ENCODE data around the gene TNNT2.

Gene TNNT2

GRCh38 chr1:201325678-201326060 is 51.8 kb downstream of the TNNT2 start:
- no peak for TF ChIP-seq Cebpa-rat (IDR thresholded peaks at IDR 0.05)
- H4K20me1 ChIP-seq = no peaks in the 10 kb centered on the region
- H3K4me2 ChIP-seq = no peak overlapping the region
- H3K27me3 ChIP-seq = no peaks in the 10 kb centered on the region
- peaks cover 0 to 5% (median 3%) of the 10 kb centered on the region in 10 experiments; a peak in 11 of 20 replicates for H3K4me1 ChIP-seq
- no peaks in the 10 kb centered on the region for H3K36me3 ChIP-seq
- no peak overlapping the region for H3K4me3 ChIP-seq
- no peak overlapping the region for H3K9ac ChIP-seq
- H3K9me3 ChIP-seq (replicated peaks in 1 of 11) = no peaks in the 10 kb centered on the region
- no peak overlapping the region for H3K27ac ChIP-seq

GRCh38 chr1:201324821-201325677 is 52.4 kb downstream of the TNNT2 start:
- Histone ChIP-seq H3K36me3 (no peaks in the 10 kb centered on the region), H3K4me3 (no peak overlapping the region), H3K9ac (no peak overlapping the region), H3K4me2 (no peak overlapping the region), H4K20me1 (no peaks in the 10 kb centered on the region), H3K9me3 (replicated peaks in 1 of 11) (no peaks in the 10 kb centered on the region), H3K27ac (no peak overlapping the region), H3K4me1 (no peaks in the 10 kb centered on the region), H3K27me3 (no peaks in the 10 kb centered on the region)
- no peak for TF ChIP-seq Cebpa-rat (IDR thresholded peaks at IDR 0.05)

- H3K36me3 ChIP-seq = no peaks in the 10 kb centered on the region
- no peaks in the 10 kb centered on the region for H3K9me3 ChIP-seq (replicated peaks in 1 of 11)
- H3K4me2 ChIP-seq = no peak overlapping the region
- H3K4me1 ChIP-seq = no peaks in the 10 kb centered on the region
- H3K27ac ChIP-seq = no peak overlapping the region
- H3K4me3 ChIP-seq = no peak overlapping the region
- H3K9ac ChIP-seq = no peak overlapping the region
- TF ChIP-seq Cebpa-rat (IDR thresholded peaks at IDR 0.05) = no peak
- H3K27me3 ChIP-seq = no peaks in the 10 kb centered on the region
- no peaks in the 10 kb centered on the region for H4K20me1 ChIP-seq
Observed at GRCh38 chr1:201324306-201324705, 53.2 kb downstream of the TNNT2 start.

- no peak overlapping the region for H3K4me2 ChIP-seq
- H3K27me3 ChIP-seq = no peaks in the 10 kb centered on the region
- no peak overlapping the region for H3K4me3 ChIP-seq
- H3K4me1 ChIP-seq = no peaks in the 10 kb centered on the region
- no peak overlapping the region for H3K27ac ChIP-seq
- H4K20me1 ChIP-seq = no peaks in the 10 kb centered on the region
- TF ChIP-seq Cebpa-rat (IDR thresholded peaks at IDR 0.05) = no peak
- no peak overlapping the region for H3K9ac ChIP-seq
- H3K9me3 ChIP-seq (replicated peaks in 1 of 11) = no peaks in the 10 kb centered on the region
- no peaks in the 10 kb centered on the region for H3K36me3 ChIP-seq
Observed at GRCh38 chr1:201322653-201323510, 54.6 kb downstream of the TNNT2 start.

GRCh38 chr1:201321826-201322390 is 55.6 kb downstream of the TNNT2 start:
- no peak overlapping the region for H3K27ac ChIP-seq
- H3K9me3 ChIP-seq (replicated peaks in 1 of 11) = no peaks in the 10 kb centered on the region
- H3K4me3 ChIP-seq = no peak overlapping the region
- no peaks in the 10 kb centered on the region for H3K27me3 ChIP-seq
- H3K4me1 ChIP-seq = no peaks in the 10 kb centered on the region
- no peak for TF ChIP-seq Cebpa-rat (IDR thresholded peaks at IDR 0.05)
- H3K9ac ChIP-seq = no peak overlapping the region
- H4K20me1 ChIP-seq = no peaks in the 10 kb centered on the region
- H3K36me3 ChIP-seq = no peaks in the 10 kb centered on the region
- no peak overlapping the region for H3K4me2 ChIP-seq

GRCh38 chr1:201320168-201320788 is 57.2 kb downstream of the TNNT2 start:
- Histone ChIP-seq H3K4me2 (no peak overlapping the region), H3K36me3 (no peaks in the 10 kb centered on the region), H3K9me3 (replicated peaks in 1 of 11) (no peaks in the 10 kb centered on the region), H3K9ac (no peak overlapping the region), H3K27ac (no peak overlapping the region), H4K20me1 (no peaks in the 10 kb centered on the region), H3K4me3 (no peak overlapping the region), H3K27me3 (no peaks in the 10 kb centered on the region), H3K4me1 (no peaks in the 10 kb centered on the region)
- TF ChIP-seq Cebpa-rat (IDR thresholded peaks at IDR 0.05) = no peak

- Histone ChIP-seq H3K27me3 (no peaks in the 10 kb centered on the region), H3K27ac (no peak overlapping the region), H3K4me1 (no peaks in the 10 kb centered on the region; a peak in 1 of 20 replicates), H3K36me3 (no peaks in the 10 kb centered on the region), H3K4me2 (no peak overlapping the region), H4K20me1 (no peaks in the 10 kb centered on the region), H3K4me3 (no peak overlapping the region), H3K9ac (no peak overlapping the region), H3K9me3 (replicated peaks in 1 of 11) (no peaks in the 10 kb centered on the region)
- no peak for TF ChIP-seq Cebpa-rat (IDR thresholded peaks at IDR 0.05)
Observed at GRCh38 chr1:201319631-201320030, 57.8 kb downstream of the TNNT2 start.

- Histone ChIP-seq H3K9ac (no peak overlapping the region), H3K4me3 (no peak overlapping the region), H4K20me1 (no peaks in the 10 kb centered on the region), H3K4me2 (no peak overlapping the region), H3K4me1 (peaks cover 0 to 5% (median 0%) of the 10 kb centered on the region in 10 experiments; a peak in 3 of 20 replicates), H3K27me3 (no peaks in the 10 kb centered on the region), H3K9me3 (replicated peaks in 1 of 11) (no peaks in the 10 kb centered on the region), H3K27ac (no peak overlapping the region), H3K36me3 (no peaks in the 10 kb centered on the region)
- TF ChIP-seq Cebpa-rat (IDR thresholded peaks at IDR 0.05) = no peak
Observed at GRCh38 chr1:201318504-201319340, 58.8 kb downstream of the TNNT2 start.
